ENCODE results near the gene ZNF90.
A peak's percentile ranks its signal among the peaks of the same experiment; 100 is the strongest.
"Not testable (repeated sequence)": the region's sequence is repeated elsewhere in the genome, so short reads cannot be mapped to it uniquely, and the experiment has no call there.

The ZNF90 gene

GRCh38 chr19:20077791-20078463, at the start of gene ZNF90:
TSS of gene ZNF90 (plus strand) at chr19:20078000. CDS start at chr19:20078133, 133 bp downstream.
- DNase-seq = peak; percentile 71

GRCh38 chr19:20028611-20029010, 49.2 kb upstream of the ZNF90 start:
- DNase-seq = no peak

DNA sequence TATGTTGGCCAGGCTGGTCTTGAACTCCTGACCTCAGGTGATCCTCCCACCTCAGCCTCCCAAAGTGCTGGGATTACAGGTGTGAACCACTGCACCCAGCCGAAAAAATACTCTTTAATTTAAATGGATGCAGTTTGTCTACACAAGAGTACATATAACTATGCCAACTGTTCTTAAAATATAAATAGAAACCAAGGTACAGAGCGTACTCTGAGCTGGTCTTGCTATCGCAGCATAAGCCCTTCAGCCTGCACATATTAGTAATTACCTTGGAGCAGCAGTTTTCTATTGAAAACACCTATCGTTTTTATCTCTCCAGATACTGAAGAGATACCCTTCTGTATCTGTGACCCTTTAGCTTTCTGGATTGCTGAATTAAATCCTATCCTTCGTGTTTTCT, 41.9 kb upstream of the ZNF90 start:
- no peak for DNase-seq

- DNase-seq = no peak
Measured at GRCh38 chr19:20038358-20039202, 39.2 kb upstream of the ZNF90 start.

DNA sequence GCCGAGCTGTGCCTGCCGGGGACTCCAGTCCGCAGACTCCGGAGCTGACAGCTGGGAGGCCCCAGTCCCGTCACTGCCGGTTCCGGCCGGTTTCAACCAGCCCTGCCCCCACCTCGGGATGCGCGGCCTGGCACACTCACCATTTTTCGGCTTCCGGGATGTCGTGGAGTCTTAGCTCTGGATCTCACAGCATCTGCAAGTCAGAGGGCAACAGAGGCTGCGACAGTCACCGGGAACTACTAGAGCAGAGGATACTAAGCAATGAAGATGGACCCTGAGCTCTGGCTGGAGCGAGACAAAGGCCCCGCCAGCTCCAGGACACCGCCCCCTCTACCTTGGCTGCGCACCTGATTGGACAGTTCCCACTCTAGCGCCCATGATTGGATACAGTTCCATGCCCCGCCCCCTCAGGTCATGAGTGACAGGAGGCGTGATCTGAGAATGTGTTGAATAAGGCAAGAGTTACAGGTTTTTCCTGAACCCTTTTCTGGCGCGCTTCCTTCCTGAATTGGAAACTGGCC, 38.5 kb upstream of the ZNF90 start, which contains the start of gene ZNF682:
TSS of gene ZNF682 (minus strand) at position 303 of the 521 bp plus-strand sequence. CDS start at position 143, 160 bp downstream.
- peak; percentile 90 for DNase-seq

DNA sequence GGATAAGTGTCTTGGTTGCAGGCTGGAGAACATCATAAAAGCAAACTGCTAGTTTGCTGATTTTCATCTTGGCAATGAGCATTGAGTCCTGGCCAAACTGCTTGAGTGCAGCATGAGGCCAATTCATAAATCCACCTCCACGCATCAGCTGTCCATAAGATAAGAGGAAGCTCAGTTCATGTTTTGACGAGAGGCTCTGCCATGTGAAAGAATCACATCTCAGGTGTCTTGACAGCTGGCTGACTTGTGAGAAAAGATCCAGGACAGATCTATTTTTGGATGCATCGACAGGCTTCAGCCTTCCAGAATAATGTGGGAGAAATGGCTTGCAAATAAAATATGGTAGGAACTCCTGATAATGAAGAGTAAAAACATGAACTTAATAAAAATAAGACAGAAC, 33.1 kb upstream of the ZNF90 start:
- no peak for DNase-seq

- DNase-seq = not testable (repeated sequence)
Measured at GRCh38 chr19:20045742-20046141, 32.1 kb upstream of the ZNF90 start.

DNA sequence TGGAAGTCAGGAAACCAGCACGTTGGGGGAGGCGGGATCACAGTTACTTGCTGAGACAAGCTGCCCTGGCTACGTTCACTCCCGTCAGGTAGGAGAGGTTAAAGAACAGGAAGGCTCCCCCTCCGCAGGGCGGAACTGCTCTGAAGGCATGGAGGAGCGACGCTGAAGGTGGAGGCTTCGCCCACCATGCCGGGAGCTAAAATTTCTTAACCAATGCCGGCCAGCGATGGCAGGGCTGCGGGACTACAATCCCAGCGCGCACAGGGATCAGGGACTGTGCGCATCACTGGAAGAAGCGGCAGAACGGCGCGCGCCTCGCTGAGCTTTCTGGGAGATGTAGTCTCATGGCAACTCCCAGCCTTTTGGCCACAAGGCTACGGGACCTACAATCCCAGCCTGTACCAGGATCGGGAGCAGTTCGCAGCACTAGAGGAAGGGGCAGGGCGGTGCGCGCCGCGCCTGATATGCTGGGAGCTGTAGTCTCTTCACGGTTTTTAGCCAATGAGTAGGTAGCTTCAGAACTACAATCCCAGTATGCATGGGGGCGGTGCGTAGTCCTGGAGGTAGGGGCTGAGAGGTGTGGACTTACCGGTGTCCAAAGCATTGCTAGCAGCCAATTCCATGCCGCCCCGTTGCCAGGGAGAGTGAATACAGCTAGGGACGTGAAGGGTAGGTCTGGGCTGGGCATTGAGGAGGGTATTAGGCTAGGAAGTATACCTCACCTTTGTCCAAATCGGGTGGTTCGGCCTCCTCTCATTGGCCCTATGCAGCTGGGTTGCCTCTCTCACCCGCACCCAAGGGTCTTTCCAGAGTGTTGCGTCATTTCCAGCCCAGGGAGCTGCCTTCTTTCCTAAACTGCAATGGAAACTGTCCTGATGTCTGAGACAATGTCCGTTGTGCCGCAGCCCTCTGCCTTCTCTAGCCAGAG, 25.7 kb upstream of the ZNF90 start:
- DNase-seq = peak; percentile 89

DNA sequence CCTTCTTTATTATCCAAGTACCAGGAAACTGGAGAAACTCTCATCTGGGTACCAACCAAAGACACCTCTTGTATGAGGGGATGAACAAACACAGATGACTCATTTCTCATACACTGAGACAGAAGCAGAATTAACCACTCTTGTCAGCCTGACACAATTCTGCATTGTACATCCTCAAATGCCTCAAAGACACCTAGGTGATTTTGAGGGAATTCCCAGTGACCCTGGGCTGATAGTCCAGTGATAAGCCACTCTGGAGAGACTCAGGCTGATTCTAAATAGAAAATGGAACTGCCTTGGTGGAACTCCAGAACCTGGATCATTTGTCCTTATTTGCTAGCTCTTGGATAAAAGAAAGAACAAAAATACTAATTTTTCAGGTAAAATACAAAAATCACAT, 19.1 kb upstream of the ZNF90 start:
- not testable (repeated sequence) for DNase-seq

GRCh38 chr19:20060282-20060681, 17.5 kb upstream of the ZNF90 start:
- DNase-seq = no peak

DNA sequence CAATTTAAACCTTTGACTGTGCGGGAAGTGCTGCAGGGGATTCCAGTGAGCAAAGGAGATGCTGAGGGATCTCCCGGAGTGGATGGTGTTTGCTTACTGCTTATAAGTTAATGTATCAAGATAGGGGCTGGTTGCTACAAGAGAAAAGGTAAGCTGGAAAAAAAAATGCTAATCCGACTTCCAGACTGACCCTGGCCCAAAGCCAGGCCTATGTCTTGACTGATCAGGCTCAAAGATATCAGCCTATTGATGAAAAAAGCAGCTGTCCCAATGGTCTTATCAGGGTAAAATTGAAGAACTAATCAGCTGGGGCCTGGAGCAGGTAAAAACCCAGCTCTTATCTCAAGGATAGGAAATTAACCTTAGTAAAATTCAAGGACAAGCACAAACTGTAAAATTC, 10.9 kb upstream of the ZNF90 start:
- DNase-seq = no peak

DNA sequence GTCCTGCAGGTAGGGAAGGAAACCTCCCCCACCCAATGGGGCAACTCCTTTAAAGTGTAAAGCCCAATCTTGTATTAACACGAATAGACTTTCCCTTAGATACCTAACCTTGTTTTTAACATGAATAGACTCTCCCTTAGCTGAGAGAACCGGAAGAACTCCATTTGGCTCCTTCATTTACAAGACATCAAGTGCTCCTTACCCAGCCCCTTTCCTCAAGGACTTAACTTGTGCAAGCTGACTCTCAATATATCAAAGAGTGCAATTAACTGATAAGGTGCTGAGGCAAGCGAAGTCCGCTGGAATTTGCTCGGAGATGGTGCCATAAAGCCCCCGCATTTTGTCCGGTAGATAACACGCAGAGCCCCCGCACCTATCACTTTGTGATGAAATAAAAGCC, 9.9 kb upstream of the ZNF90 start:
- no peak for DNase-seq

GRCh38 chr19:20068559-20068958, 9.2 kb upstream of the ZNF90 start:
- DNase-seq = not testable (repeated sequence)

- DNase-seq = no peak
Measured at GRCh38 chr19:20070691-20071090, 7.1 kb upstream of the ZNF90 start.

- no peak for DNase-seq
Measured at GRCh38 chr19:20072936-20073335, 4.9 kb upstream of the ZNF90 start.

DNA sequence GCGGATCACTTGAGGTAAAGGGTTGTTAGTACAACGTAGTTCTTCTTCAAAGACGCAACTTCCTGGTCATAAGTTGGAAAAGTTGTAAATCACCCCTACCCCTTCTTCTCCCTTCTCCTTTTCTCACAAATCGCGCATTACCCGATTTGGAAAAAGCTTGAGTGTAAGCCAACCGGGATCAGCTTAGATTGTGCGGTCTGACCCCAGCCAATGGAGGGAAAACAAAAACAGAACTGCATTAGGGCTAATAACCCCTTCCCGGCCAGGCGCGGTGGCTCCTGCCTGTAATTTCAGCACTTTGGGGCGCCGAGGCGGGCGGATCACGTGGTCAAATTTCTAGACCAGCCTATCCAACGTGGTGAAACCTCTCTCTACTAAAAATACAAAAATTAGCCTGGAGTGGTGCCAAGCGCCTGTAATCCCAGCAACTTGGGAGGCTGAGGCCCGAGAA, 806 bp downstream of the ZNF90 start:
- peak; percentile 40 for DNase-seq

DNA sequence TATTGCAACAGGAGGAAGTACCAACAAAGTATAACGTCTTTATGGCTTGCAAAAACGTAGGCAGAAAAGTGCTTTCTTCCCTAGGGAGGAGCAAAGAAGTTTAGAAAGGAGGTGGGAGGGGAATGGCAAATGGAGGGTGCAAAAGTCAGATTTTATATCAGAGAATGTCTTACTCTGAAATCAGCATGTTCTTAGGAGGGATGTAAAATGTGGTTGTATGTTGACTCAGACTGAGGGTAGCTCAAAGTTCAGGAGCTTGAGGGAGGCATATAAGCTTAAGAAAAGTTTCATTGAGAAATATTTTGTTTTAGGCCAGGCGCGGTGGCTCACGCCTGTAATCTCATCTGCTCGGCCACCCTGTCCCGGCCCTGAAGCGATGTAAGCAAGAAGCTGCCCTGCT, 1.7 kb downstream of the ZNF90 start:
- no peak for DNase-seq

GRCh38 chr19:20080656-20081055, 2.9 kb downstream of the ZNF90 start:
- DNase-seq = no peak

DNA sequence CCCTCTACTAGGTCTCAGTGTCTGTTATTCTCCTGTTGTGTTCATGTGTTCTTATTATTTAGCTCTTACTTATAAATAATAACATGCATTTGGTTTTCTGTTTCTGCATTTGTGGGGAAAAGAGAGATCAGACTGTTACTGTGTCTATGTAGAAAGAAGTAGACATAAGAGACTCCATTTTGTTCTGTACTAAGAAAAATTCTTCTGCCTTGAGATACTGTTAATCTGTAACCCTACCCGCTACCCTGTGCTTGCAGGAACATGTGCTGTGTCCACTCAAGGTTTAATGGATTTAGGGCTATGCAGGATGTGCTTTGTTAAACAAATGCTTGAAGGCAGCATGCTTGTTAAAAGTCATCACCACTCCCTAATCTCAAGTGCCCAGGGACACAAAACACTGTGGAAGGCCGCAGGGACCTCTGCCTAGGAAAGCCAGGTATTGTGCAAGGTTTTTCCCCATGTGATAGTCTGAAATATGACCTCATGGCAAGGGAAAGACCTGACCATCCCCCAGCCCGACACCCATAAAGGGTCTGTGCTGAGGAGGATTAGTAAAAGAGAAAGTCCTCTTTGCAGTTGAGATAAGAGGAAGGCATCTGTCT, 4.5 kb downstream of the ZNF90 start:
- not testable (repeated sequence) for DNase-seq

GRCh38 chr19:20082876-20083275, 5.1 kb downstream of the ZNF90 start:
- DNase-seq = not testable (repeated sequence)

GRCh38 chr19:20102097-20102496, 24.3 kb downstream of the ZNF90 start:
- DNase-seq = no peak

GRCh38 chr19:20103091-20103740, 25.4 kb downstream of the ZNF90 start:
- no peak for DNase-seq

Measured in NCI-H2227 treated with DMSO at 0.1 percent for 48 hours (cell line).